Measurements from ENCODE around the gene SFSWAP.

The SFSWAP gene

GRCh38 chr12:131693149-131693548, 17.7 kb upstream of the SFSWAP start:
- no peak for TF ChIP-seq CTCF (IDR thresholded peaks at IDR 0.05; ENCODE audit: low read depth, low read length, missing control alignments)
- no peak overlapping the region for H3K4me3 ChIP-seq (ENCODE audit: low read depth, low read length)
- DNase-seq (ENCODE audit: low read depth) = no peak

- no peak for DNase-seq (ENCODE audit: low read depth)
- no peak overlapping the region for H3K4me3 ChIP-seq (ENCODE audit: low read depth, low read length)
- TF ChIP-seq CTCF (IDR thresholded peaks at IDR 0.05; ENCODE audit: low read depth, low read length, missing control alignments) = no peak
These were observed 16.6 kb upstream of the SFSWAP start for GRCh38 chr12:131694116-131694838.

- no peak for DNase-seq (ENCODE audit: low read depth)
- TF ChIP-seq CTCF (IDR thresholded peaks at IDR 0.05; ENCODE audit: low read depth, low read length, missing control alignments) = no peak
- no peak overlapping the region for H3K4me3 ChIP-seq (ENCODE audit: low read depth, low read length)
These were observed 14.9 kb upstream of the SFSWAP start for GRCh38 chr12:131695968-131696367.

- DNase-seq (ENCODE audit: low read depth) = no peak
- H3K4me3 ChIP-seq (ENCODE audit: low read depth, low read length) = no peak overlapping the region
- no peak for TF ChIP-seq CTCF (IDR thresholded peaks at IDR 0.05; ENCODE audit: low read depth, low read length, missing control alignments)
These were observed 12.6 kb upstream of the SFSWAP start for GRCh38 chr12:131698286-131698685.

- no peak for TF ChIP-seq CTCF (IDR thresholded peaks at IDR 0.05; ENCODE audit: low read depth, low read length, missing control alignments)
- no peak for DNase-seq (ENCODE audit: low read depth)
- H3K4me3 ChIP-seq (ENCODE audit: low read depth, low read length) = no peak overlapping the region
These were observed 11.5 kb upstream of the SFSWAP start for GRCh38 chr12:131699434-131699833.

- no peak for TF ChIP-seq CTCF (IDR thresholded peaks at IDR 0.05; ENCODE audit: low read depth, low read length, missing control alignments)
- no peak for DNase-seq (ENCODE audit: low read depth)
- H3K4me3 ChIP-seq (ENCODE audit: low read depth, low read length) = no peak overlapping the region
These were observed 10.6 kb upstream of the SFSWAP start for GRCh38 chr12:131700271-131700670.

All from GM12864 (cell line).